Measurements from ENCODE around the gene DTX3L.

The DTX3L gene

DNA sequence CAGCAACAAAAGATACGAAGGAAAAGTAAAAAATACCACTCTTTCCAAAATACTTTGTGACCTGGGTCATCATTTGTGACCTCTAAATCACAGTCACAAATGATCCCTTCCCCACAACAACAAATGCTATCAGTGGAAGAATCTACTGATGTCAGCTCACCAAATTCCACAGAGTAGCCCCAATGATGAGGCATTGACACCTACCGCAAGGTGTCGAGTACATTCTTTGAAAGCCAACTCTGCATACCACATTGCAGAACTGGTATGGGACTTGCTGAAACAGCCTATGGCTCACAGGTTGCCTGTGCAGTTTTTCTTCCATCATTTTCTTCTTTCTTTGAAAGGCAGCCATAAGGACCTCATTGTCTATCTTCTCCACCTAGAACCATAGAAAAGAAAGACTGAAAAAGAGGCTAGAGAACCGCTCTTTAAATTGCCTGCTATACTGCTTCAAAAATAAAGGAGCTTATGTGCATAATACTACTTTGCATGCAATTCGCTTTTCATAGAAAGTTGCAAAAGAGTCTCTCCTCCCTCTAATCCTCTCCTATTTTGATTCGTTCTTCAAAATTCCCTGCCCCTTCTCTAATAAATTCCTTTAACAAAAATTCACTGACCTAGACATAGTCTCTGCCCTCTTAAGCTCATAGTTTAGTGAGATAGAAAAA, 28.0 kb upstream of the DTX3L start:
- no peak overlapping the region for H3K4me3 ChIP-seq
- no peak overlapping the region for H3K4me2 ChIP-seq
- no peaks in the 10 kb centered on the region for H4K20me1 ChIP-seq
- TF ChIP-seq Cebpa-rat (IDR thresholded peaks at IDR 0.05) = no peak
- H3K27me3 ChIP-seq = no peaks in the 10 kb centered on the region
- no peak overlapping the region for H3K27ac ChIP-seq
- no peaks in the 10 kb centered on the region for H3K4me1 ChIP-seq
- H3K9me3 ChIP-seq = no peaks in the 10 kb centered on the region
- H3K36me3 ChIP-seq = peaks cover 73% of the 10 kb centered on the region
- H3K9ac ChIP-seq = no peak overlapping the region

DNA sequence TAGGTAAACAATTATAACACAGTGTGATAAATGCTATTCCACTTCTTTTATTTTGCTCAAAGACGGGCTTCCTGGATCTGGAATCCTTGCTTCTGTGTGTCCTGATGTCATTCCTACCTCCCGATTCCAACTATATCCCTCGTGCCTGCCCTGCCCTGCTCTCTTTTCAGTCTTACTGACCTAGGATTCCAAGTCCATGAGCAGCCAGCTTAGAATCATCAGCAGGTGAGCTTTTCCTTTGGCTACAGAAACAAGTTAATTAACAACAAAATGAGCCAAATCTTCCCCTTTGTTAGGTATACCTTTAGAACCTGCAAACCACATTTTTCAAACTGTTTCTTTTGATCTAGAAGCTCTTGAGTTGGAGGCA, 27.5 kb upstream of the DTX3L start:
- no peaks in the 10 kb centered on the region for H3K4me1 ChIP-seq
- no peak overlapping the region for H3K4me2 ChIP-seq
- H3K9me3 ChIP-seq = no peaks in the 10 kb centered on the region
- no peak for TF ChIP-seq Cebpa-rat (IDR thresholded peaks at IDR 0.05)
- H3K9ac ChIP-seq = no peak overlapping the region
- peaks cover 75% of the 10 kb centered on the region for H3K36me3 ChIP-seq
- no peak overlapping the region for H3K4me3 ChIP-seq
- no peaks in the 10 kb centered on the region for H4K20me1 ChIP-seq
- H3K27ac ChIP-seq = no peak overlapping the region
- no peaks in the 10 kb centered on the region for H3K27me3 ChIP-seq

DNA sequence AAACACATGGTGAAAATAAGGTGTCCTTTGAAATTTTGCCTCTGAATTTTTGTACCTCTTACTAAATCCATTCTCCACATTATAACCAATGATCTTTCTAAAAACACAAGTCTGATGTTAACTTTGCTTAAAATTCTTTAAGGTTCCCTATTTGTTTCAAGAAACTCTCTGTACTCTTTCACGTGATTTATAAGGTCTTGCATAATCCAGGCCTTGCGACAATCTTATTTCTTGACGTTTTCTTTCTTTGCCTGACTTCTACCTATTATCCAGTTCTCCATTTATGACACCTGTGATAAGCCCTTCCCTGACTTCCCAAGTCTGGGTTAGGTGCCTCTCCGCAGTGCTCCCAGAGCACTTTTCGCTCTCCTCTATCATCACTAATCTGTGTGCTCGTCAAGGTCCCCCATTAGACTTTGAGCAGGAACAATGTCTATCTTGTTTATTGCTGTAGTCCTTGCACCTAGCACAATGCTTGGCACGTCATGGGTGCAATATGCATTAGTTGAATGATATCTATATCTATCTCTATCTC, 25.1 kb upstream of the DTX3L start:
- Histone ChIP-seq H3K4me3 (no peak overlapping the region), H3K9ac (no peak overlapping the region), H3K27ac (no peak overlapping the region), H3K27me3 (no peaks in the 10 kb centered on the region), H4K20me1 (no peaks in the 10 kb centered on the region), H3K4me2 (no peak overlapping the region), H3K4me1 (no peaks in the 10 kb centered on the region), H3K36me3 (peaks cover 63% of the 10 kb centered on the region), H3K9me3 (no peaks in the 10 kb centered on the region)
- TF ChIP-seq Cebpa-rat (IDR thresholded peaks at IDR 0.05) = no peak

DNA sequence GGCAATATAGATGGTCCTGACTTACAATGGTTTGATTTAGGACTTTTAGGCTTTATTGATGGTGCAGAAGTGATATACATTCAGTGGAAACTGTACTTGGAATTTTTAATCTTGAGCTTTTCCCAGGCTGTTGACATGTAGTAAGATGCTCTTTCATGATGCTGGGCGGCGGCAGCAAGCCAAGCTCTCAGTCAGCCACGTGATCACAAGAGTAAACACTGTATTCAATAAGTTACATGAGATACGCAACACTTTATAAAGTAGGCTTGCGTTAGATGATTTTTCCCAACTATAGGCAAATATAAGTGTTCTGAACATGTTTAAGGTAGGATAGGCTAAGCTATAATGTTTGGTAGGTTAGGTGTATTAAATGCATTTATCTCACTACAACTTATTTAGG, 18.0 kb upstream of the DTX3L start:
- Histone ChIP-seq H3K27me3 (no peaks in the 10 kb centered on the region), H3K9ac (no peak overlapping the region), H3K4me3 (no peak overlapping the region), H3K36me3 (peaks cover 75% of the 10 kb centered on the region), H4K20me1 (no peaks in the 10 kb centered on the region), H3K27ac (no peak overlapping the region), H3K4me2 (no peak overlapping the region), H3K4me1 (no peaks in the 10 kb centered on the region), H3K9me3 (no peaks in the 10 kb centered on the region)
- TF ChIP-seq Cebpa-rat (IDR thresholded peaks at IDR 0.05) = no peak

DNA sequence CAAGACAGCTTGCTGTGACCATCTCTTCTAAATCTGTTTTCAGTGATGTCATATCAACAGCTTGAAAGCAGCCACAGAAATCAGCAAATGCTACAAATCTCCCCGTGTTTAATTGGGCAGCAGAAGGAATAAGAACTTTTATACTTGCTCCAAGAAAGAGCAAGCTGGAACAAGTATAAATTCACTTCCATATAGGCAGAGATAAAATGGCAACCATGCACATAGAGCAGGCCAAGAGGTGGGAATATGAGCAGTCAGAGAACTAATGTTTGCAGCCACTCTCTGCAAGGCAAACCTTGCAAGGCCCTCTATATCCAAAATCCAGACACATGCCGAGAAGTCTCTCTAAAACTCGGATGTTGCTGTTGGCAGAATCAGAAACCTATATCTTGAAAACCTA, 16.1 kb upstream of the DTX3L start:
- peaks cover 85% of the 10 kb centered on the region for H3K36me3 ChIP-seq

DNA sequence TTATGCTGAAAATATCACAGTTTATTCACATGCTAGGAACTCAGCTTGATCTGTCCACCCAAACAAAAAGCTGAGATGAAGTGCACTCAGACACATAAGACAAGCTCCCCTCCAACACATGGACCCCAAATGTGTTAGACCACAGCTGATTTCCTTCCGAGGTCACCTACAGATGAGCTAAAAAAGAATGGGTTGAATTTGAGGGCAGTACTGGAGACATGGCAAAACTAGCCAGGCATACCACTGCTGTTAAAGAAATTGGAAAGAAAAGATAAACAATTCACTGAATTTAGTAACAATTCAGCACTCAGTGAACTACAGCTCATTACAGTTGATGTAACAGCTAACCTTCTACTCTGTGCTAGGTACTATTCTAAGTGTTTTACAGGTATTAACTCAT, 15.5 kb upstream of the DTX3L start:
- Histone ChIP-seq H3K9ac (no peak overlapping the region), H3K4me2 (no peak overlapping the region), H3K4me1 (no peaks in the 10 kb centered on the region), H3K4me3 (no peak overlapping the region), H4K20me1 (no peaks in the 10 kb centered on the region), H3K9me3 (no peaks in the 10 kb centered on the region), H3K27ac (no peak overlapping the region), H3K27me3 (no peaks in the 10 kb centered on the region), H3K36me3 (peaks cover 80% of the 10 kb centered on the region)
- no peak for TF ChIP-seq Cebpa-rat (IDR thresholded peaks at IDR 0.05)

More for the DNA sequence above, 16.1 kb upstream of the DTX3L start:
- Histone ChIP-seq H3K4me3 (no peak overlapping the region), H3K9me3 (no peaks in the 10 kb centered on the region), H3K4me1 (no peaks in the 10 kb centered on the region), H4K20me1 (no peaks in the 10 kb centered on the region), H3K9ac (no peak overlapping the region), H3K27ac (no peak overlapping the region), H3K27me3 (no peaks in the 10 kb centered on the region), H3K4me2 (no peak overlapping the region)
- TF ChIP-seq Cebpa-rat (IDR thresholded peaks at IDR 0.05) = no peak

DNA sequence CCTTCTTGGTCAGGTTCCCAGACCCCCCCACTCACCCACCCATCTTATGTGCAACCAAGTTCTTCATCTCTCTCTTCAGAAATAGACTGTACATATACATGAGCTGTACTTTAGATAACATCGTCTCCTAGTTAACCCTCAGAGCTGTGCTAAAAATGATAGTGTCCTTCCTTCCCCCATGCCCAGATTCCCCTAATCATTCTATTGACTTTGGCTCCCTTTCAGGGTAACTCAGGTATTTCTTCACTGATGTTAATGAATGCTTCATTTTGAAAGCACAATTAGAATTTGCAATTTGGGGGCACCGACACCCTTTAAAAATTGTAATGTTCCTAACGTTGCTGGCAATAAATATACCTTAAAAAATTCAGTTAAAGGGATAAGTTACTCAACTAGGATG, 11.0 kb upstream of the DTX3L start:
- no peak for TF ChIP-seq Cebpa-rat (IDR thresholded peaks at IDR 0.05)
- H4K20me1 ChIP-seq = no peaks in the 10 kb centered on the region
- no peak overlapping the region for H3K9ac ChIP-seq
- H3K36me3 ChIP-seq = peaks cover 78% of the 10 kb centered on the region
- no peaks in the 10 kb centered on the region for H3K9me3 ChIP-seq
- no peaks in the 10 kb centered on the region for H3K27me3 ChIP-seq
- H3K4me1 ChIP-seq = no peaks in the 10 kb centered on the region
- H3K27ac ChIP-seq = no peak overlapping the region
- H3K4me3 ChIP-seq = no peak overlapping the region
- H3K4me2 ChIP-seq = no peak overlapping the region

DNA sequence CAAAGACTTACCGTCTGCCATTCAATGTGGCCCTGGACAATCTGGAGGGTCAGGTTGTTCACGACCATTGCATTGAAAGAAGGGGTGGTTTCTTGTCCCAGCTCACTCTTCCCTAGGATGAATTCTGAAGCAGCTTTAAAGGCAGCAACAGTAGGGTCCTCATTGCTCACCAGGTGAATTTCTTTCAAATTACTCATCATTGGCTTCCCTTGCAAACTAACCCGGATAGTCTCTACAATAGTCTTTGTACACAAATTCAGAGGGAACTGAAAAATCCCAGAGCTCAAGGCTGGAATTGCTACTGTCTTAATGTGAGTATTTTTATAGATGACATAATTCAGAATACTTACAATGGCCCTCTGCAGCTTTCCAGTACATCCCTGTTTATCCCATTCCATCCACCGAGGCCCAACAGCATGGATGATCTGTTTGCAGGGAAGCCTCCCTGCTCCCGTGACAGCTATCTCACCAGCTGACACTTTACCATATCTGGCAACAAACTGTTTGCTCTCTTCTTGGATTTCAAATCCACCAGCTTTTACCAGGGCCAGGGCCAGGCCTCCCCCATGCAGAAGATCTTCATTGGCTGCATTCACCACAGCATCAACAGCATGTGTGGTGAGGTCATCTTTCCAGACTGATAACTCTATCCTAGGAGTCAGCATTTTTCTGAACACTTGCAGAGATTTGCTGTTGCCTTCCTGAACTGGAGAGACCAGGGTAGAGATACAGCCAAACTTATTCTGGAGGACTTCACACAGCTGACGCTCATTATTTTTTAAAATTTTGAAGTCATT, 8.7 kb upstream of the DTX3L start:
- no peak for TF ChIP-seq Cebpa-rat (IDR thresholded peaks at IDR 0.05)
- no peak overlapping the region for H3K27ac ChIP-seq
- H3K9ac ChIP-seq = no peak overlapping the region
- H4K20me1 ChIP-seq = no peaks in the 10 kb centered on the region
- H3K4me2 ChIP-seq = no peak overlapping the region
- peaks cover 8% of the 10 kb centered on the region for H3K4me1 ChIP-seq
- no peaks in the 10 kb centered on the region for H3K27me3 ChIP-seq
- H3K4me3 ChIP-seq = no peak overlapping the region
- no peaks in the 10 kb centered on the region for H3K9me3 ChIP-seq
- H3K36me3 ChIP-seq = peaks cover 69% of the 10 kb centered on the region

DNA sequence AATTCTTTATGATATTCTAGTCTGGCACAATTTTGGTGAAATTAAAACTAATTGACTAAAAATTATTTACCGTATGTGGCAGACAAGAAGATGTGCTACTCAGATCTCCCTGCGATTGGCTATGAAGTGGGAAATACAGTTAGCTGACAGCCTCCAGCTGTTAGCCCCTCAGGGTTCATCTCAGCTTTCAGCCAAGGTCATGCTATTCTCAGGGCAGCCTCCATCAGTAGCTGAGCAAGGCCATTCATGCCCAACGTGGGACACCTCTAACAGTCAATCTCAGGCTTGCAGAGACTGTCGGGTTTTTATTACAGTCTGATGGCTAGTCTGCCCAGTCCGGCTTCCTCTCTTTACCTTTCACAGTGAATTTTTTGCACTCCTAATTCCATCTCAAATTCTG, 6.8 kb upstream of the DTX3L start:
- Histone ChIP-seq H3K9ac (no peak overlapping the region), H3K27ac (no peak overlapping the region), H3K4me2 (no peak overlapping the region), H4K20me1 (no peaks in the 10 kb centered on the region), H3K36me3 (peaks cover 51% of the 10 kb centered on the region), H3K27me3 (no peaks in the 10 kb centered on the region), H3K4me1 (peaks cover 15% of the 10 kb centered on the region), H3K4me3 (no peak overlapping the region), H3K9me3 (no peaks in the 10 kb centered on the region)
- no peak for TF ChIP-seq Cebpa-rat (IDR thresholded peaks at IDR 0.05)

DNA sequence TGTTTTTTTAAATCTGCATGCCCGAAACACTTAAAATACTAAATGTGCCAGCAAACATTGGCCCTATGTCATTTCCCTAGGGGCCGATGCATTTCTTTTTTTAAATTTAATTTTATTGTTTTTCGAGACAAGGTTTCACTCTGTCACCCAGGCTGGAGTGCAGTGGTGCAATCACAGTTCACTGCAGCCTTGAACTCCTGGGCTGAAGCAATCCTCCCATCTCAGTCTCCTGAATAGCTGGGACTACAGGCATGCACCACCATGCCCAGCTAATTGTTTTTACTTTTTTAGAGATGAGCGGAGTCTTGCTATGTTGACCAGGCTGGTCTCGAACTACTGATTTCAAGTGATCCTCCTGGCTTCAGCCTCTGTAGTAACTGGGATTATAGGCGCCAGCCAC, 5.5 kb upstream of the DTX3L start:
- H4K20me1 ChIP-seq = no peaks in the 10 kb centered on the region
- H3K4me1 ChIP-seq = peaks cover 25% of the 10 kb centered on the region
- TF ChIP-seq Cebpa-rat (IDR thresholded peaks at IDR 0.05) = no peak
- no peak overlapping the region for H3K27ac ChIP-seq
- no peak overlapping the region for H3K9ac ChIP-seq
- H3K4me2 ChIP-seq = no peak overlapping the region
- peaks cover 47% of the 10 kb centered on the region for H3K36me3 ChIP-seq
- H3K4me3 ChIP-seq = no peak overlapping the region
- H3K9me3 ChIP-seq = no peaks in the 10 kb centered on the region
- no peaks in the 10 kb centered on the region for H3K27me3 ChIP-seq
